ENCODE data around the gene CMIP. TPM values are rescaled to one million over a fixed set of nuclear protein-coding genes. Genes with fewer than 3 reads are reported as not detected.
A peak's percentile ranks its signal among the peaks of the same experiment; 100 is the strongest.

Gene CMIP
- total and polyA plus RNA-seq, 10 of the 15 experiments (the other 5 are each of a cell fraction or from before 2014, with no cell fraction given), result 1.2 to 43.2 (median 4.4) TPM

DNA sequence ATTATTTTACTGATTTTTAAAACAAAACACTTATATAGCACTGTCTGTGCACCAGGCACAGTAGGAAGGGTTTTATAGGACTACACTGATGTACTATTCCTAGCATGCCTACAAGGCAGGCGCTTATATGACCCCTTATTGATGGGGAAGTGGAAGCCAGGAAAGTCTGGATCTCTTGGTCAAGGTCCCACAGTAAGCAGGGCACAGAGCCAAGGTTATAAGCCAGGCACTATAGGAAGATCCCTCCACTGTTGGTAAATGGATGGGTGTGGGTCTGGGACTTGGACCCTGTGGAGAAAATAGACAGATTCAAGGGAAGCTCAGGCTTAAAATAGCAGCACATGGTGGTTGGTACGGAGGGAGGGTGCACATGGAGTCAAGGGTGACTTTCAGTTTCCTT is 275.4 kb downstream of the CMIP start:
- ChIA-PET CTCF (interaction anchor here (1.3 to 1.8 kb wide), 3 partner anchors 97 to 515 kb away, joined by 5 read pairs; no protein-coding TSS in a partner anchor), SMC1A (ENCODE audit: uncharacterized antibody, unreplicated experiment) (interaction anchor here (1.8 kb wide), 1 partner anchor 98 kb away, joined by 6 read pairs; no protein-coding TSS in a partner anchor), POLR2A (interaction anchor here (1.0 kb wide), 1 partner anchor 11 kb away, joined by 3 read pairs; no protein-coding TSS in a partner anchor), RAD21 (ENCODE audit: unreplicated experiment) (interaction anchor here (1.0 kb wide), 1 partner anchor 95 kb away, joined by 3 read pairs; no protein-coding TSS in a partner anchor)
- in situ Hi-C loops (cut with MboI), result loop anchor here (10.0 kb wide), 1 partner anchor 315 kb away; no protein-coding TSS in a partner anchor
- Histone ChIP-seq H3K79me2 (ENCODE audit: control insufficient read depth, insufficient read depth, low read length) (no peaks in the 10 kb centered on the region), H2AFZ (ENCODE audit: control insufficient read depth, low read depth, low read length) (no peak overlapping the region), H3K4me1 (ENCODE audit: control insufficient read depth, insufficient read depth, low read length) (peaks cover 28% of the 10 kb centered on the region), H3K4me3 (no peak overlapping the region), H3K27ac (ENCODE audit: control insufficient read depth, insufficient read depth) (no peak overlapping the region), H3K27me3 (replicated peaks in 1 of 2; ENCODE audit: control insufficient read depth in 2 of 2, insufficient read depth in 2 of 2, low read length in 1 of 2) (no peaks in the 10 kb centered on the region), H3K9me3 (replicated peaks; ENCODE audit: control insufficient read depth, insufficient read depth, low read length) (peaks cover 9% of the 10 kb centered on the region; the same call in 2 of the 3 replicates), H3K9ac (ENCODE audit: control insufficient read depth, insufficient read depth, low read length) (no peak overlapping the region), H3K36me3 (ENCODE audit: control insufficient read depth in 2 of 2, insufficient read depth in 2 of 2, low read length in 1 of 2) (no peaks in the 10 kb centered on the region), H3K4me2 (ENCODE audit: control insufficient read depth, insufficient read depth) (no peak overlapping the region), H4K20me1 (ENCODE audit: control insufficient read depth, insufficient read depth) (no peaks in the 10 kb centered on the region)
- WGBS (ENCODE audit: insufficient coverage, insufficient replicate concordance, low lambda C conversion rate, missing lambda C conversion rate), result 63% methylated on average over 2 of the region's 2 CpGs
- ATAC-seq, result no peak
- no TSS peak for BruUV-seq (replicated peaks)
- no peak for TF ChIP-seq IKZF1 (conservative IDR thresholded peaks at IDR 0.05)
- TF ChIP-seq TBL1XR1 (IDR thresholded peaks at IDR 0.05; ENCODE audit: low read depth, low read length), result no peak
- no peak for TF ChIP-seq MYB (IDR thresholded peaks at IDR 0.05; ENCODE audit: borderline replicate concordance, low read depth, low read length)
- intact Hi-C loops (cut with micrococcal nuclease; ENCODE audit: unreplicated experiment), result loop anchor here (1.0 to 5.0 kb wide), 2 partner anchors 95 to 223 kb away; no protein-coding TSS in a partner anchor
- no peak for FAIRE-seq
- no peak for DNase-seq (ENCODE audit: low read depth, low spot score)

DNA sequence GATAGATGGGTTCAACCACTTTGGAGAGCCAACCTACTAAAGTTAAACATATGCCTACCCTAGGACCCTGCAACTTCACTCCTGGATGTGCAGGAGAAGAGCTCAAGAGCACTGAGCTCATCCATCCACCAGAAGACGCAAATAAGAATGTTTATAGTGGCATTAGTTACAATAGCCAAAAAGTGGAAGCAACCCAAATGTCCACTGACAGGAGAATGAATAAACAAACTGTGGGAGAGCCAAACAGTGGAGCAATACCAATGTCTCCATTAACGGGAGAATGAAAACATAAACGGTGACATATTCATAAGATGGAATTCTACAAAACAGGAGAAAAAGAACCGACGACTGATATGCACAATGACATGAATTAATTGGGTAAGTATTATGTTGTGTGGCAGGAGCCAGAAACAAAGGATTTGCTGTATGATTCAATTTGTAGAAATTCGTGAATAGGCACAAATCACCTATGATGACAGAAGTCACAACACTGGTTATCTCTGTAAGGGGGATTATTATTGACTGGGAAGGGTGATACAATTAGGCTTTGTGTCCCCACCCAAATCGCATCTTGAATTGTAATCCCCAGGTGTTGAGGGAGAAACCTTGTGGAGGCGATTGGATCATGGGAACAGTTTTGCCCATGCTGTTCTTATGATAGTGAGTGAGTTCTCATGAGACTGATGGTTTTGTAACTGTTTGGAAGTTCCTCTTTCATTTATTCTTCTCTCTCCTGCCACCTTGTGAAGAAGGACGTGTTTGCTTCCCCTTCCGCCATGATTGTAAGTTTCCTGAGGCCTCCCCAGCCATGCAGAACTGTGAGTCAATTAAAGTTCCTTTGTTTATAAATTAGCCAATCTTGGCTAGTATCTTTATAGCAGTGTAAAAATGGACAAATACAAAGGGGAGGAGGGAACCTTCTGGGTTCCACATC is 276.6 kb downstream of the CMIP start:
- SMC1A ChIA-PET (ENCODE audit: uncharacterized antibody, unreplicated experiment), result interaction anchor here (0.7 to 3.8 kb wide), 5 partner anchors 97 to 482 kb away, joined by 3 to 17 read pairs (median 4); no protein-coding TSS in a partner anchor

More for the DNA sequence above, 276.6 kb downstream of the CMIP start:
- TF ChIP-seq, protein P1, sequence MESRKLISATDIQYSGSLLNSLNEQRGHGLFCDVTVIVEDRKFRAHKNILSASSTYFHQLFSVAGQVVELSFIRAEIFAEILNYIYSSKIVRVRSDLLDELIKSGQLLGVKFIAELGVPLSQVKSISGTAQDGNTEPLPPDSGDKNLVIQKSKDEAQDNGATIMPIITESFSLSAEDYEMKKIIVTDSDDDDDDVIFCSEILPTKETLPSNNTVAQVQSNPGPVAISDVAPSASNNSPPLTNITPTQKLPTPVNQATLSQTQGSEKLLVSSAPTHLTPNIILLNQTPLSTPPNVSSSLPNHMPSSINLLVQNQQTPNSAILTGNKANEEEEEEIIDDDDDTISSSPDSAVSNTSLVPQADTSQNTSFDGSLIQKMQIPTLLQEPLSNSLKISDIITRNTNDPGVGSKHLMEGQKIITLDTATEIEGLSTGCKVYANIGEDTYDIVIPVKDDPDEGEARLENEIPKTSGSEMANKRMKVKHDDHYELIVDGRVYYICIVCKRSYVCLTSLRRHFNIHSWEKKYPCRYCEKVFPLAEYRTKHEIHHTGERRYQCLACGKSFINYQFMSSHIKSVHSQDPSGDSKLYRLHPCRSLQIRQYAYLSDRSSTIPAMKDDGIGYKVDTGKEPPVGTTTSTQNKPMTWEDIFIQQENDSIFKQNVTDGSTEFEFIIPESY (IDR thresholded peaks at IDR 0.05), result peak; percentile 67; the same call in 1 of the 2 replicates
- no peak for TF ChIP-seq YY1 (IDR thresholded peaks at IDR 0.05; ENCODE audit: low read depth, low read length)
- no peak for TF ChIP-seq ZBED1 (IDR thresholded peaks at IDR 0.05; ENCODE audit: borderline replicate concordance)
- no peak for TF ChIP-seq EP300 (IDR thresholded peaks at IDR 0.05; ENCODE audit: borderline replicate concordance in 1 of 2, control insufficient read depth in 1 of 2, low read depth in 2 of 2, low read length in 2 of 2)
- TF ChIP-seq ASH2L (IDR thresholded peaks at IDR 0.05; ENCODE audit: borderline replicate concordance, low read depth), result no peak
- TF ChIP-seq CHD1 (IDR thresholded peaks at IDR 0.05; ENCODE audit: low read depth, low read length), result no peak
- TF ChIP-seq IKZF1 (conservative IDR thresholded peaks at IDR 0.05), result no peak
- Histone ChIP-seq H3K9me3 (replicated peaks; ENCODE audit: control insufficient read depth, insufficient read depth, low read length) (peaks cover 9% of the 10 kb centered on the region; the same call in 2 of the 3 replicates), H2AFZ (ENCODE audit: control insufficient read depth, low read depth, low read length) (no peak overlapping the region), H3K4me3 (no peak overlapping the region), H4K20me1 (ENCODE audit: control insufficient read depth, insufficient read depth) (no peaks in the 10 kb centered on the region), H3K9ac (ENCODE audit: control insufficient read depth, insufficient read depth, low read length) (no peak overlapping the region), H3K4me2 (ENCODE audit: control insufficient read depth, insufficient read depth) (no peak overlapping the region), H3K79me2 (ENCODE audit: control insufficient read depth, insufficient read depth, low read length) (no peaks in the 10 kb centered on the region), H3K4me1 (ENCODE audit: control insufficient read depth, insufficient read depth, low read length) (peaks cover 24% of the 10 kb centered on the region), H3K27me3 (replicated peaks in 1 of 2; ENCODE audit: control insufficient read depth in 2 of 2, insufficient read depth in 2 of 2, low read length in 1 of 2) (no peaks in the 10 kb centered on the region), H3K36me3 (ENCODE audit: control insufficient read depth in 2 of 2, insufficient read depth in 2 of 2, low read length in 1 of 2) (no peaks in the 10 kb centered on the region), H3K27ac (ENCODE audit: control insufficient read depth, insufficient read depth) (no peak overlapping the region)
- ATAC-seq (no peak), DNase-seq (ENCODE audit: low read depth, low spot score) (no peak), FAIRE-seq (no peak)
- RAD21 ChIA-PET (ENCODE audit: unreplicated experiment), result interaction anchor here (0.7 to 4.1 kb wide), 5 partner anchors 96 to 352 kb away, joined by 3 to 27 read pairs (median 3); no protein-coding TSS in a partner anchor
- in situ Hi-C loops (cut with MboI), result loop anchor here (10.0 kb wide), 1 partner anchor 316 kb away; no protein-coding TSS in a partner anchor
- BruUV-seq (replicated peaks), result no TSS peak
- intact Hi-C loops (cut with micrococcal nuclease; ENCODE audit: unreplicated experiment), result no loop called here
- CTCF ChIA-PET, result interaction anchor here (0.7 to 3.9 kb wide), 6 partner anchors 98 to 356 kb away, joined by 3 to 57 read pairs (median 5); no protein-coding TSS in a partner anchor
- WGBS (ENCODE audit: insufficient coverage, insufficient replicate concordance, low lambda C conversion rate, missing lambda C conversion rate), result 80% methylated on average over 10 of the region's 10 CpGs
- POLR2A ChIA-PET, result no interaction called here

Measured in GM12878 (cell line).